IPS-15b (cell line): ENCODE measurements around the gene SAMD9L.

ENCODE experiments used
- H3K27me3 ChIP-seq: one replicate; pipeline ENCODE4 v1.6.1; 2013; ENCODE audit warnings: low read length; ENCODE audit not compliant: control insufficient read depth, insufficient read depth
- H3K36me3 ChIP-seq: one replicate; pipeline ENCODE4 v1.6.1; 2013; ENCODE audit warnings: low read length; ENCODE audit not compliant: control insufficient read depth, insufficient read depth
- H3K4me1 ChIP-seq: one replicate; pipeline ENCODE4 v1.6.1; 2013; ENCODE audit warnings: mild to moderate bottlenecking, low read length; ENCODE audit not compliant: control insufficient read depth, insufficient read depth
- H3K4me3 ChIP-seq: one replicate; pipeline ENCODE4 v1.5.1; 2013; ENCODE audit warnings: low read depth, low read length
- H3K9ac ChIP-seq: one replicate; pipeline ENCODE4 v1.6.1; 2013; ENCODE audit warnings: low read depth, mild to moderate bottlenecking, low read length
- H3K9me3 ChIP-seq: one replicate; pipeline ENCODE4 v1.6.1; 2013; ENCODE audit warnings: mild to moderate bottlenecking, low read length; ENCODE audit not compliant: control insufficient read depth, insufficient read depth

SAMD9L gene

GRCh38 chr7:93148144-93148543 lies at the start of gene SAMD9L:
TSS of gene SAMD9L (minus strand) at chr7:93148385. CDS start at chr7:93135971, 12,414 bp downstream.
- Histone ChIP-seq H3K36me3 (no peaks in the 10 kb centered on the region), H3K9ac (no peak within 1 kb of the TSS), H3K4me3 (no peak within 1 kb of the TSS)

GRCh38 chr7:93196336-93196735 lies 48.2 kb upstream of the SAMD9L start:
- Histone ChIP-seq H3K9me3 (no peaks in the 10 kb centered on the region), H3K36me3 (no peaks in the 10 kb centered on the region)

More at GRCh38 chr7:93148144-93148543, at the start of gene SAMD9L:
- H3K4me1 ChIP-seq, result no peaks in the 10 kb centered on the region
- H3K9me3 ChIP-seq, result no peaks in the 10 kb centered on the region
- no peaks in the 10 kb centered on the region for H3K27me3 ChIP-seq

GRCh38 chr7:93194386-93194785 lies 46.2 kb upstream of the SAMD9L start:
- H3K4me3 ChIP-seq, result no peak overlapping the region
- H3K9ac ChIP-seq, result no peak overlapping the region
- no peaks in the 10 kb centered on the region for H3K4me1 ChIP-seq
- H3K27me3 ChIP-seq, result no peaks in the 10 kb centered on the region
- no peaks in the 10 kb centered on the region for H3K9me3 ChIP-seq
- no peaks in the 10 kb centered on the region for H3K36me3 ChIP-seq

More at GRCh38 chr7:93196336-93196735, 48.2 kb upstream of the SAMD9L start:
- Histone ChIP-seq H3K27me3 (no peaks in the 10 kb centered on the region), H3K4me3 (no peak overlapping the region), H3K9ac (no peak overlapping the region), H3K4me1 (no peaks in the 10 kb centered on the region)

- Histone ChIP-seq H3K4me1 (no peaks in the 10 kb centered on the region), H3K9me3 (no peaks in the 10 kb centered on the region), H3K27me3 (no peaks in the 10 kb centered on the region), H3K9ac (no peak overlapping the region), H3K4me3 (no peak overlapping the region), H3K36me3 (no peaks in the 10 kb centered on the region)
Measured at GRCh38 chr7:93188870-93189634, 40.9 kb upstream of the SAMD9L start.

- Histone ChIP-seq H3K9me3 (no peaks in the 10 kb centered on the region), H3K36me3 (no peaks in the 10 kb centered on the region), H3K4me1 (no peaks in the 10 kb centered on the region), H3K9ac (no peak overlapping the region), H3K4me3 (no peak overlapping the region), H3K27me3 (no peaks in the 10 kb centered on the region)
Measured at GRCh38 chr7:93185303-93186027, 37.3 kb upstream of the SAMD9L start.

- no peaks in the 10 kb centered on the region for H3K36me3 ChIP-seq
- no peaks in the 10 kb centered on the region for H3K27me3 ChIP-seq
- no peaks in the 10 kb centered on the region for H3K9me3 ChIP-seq
- H3K4me3 ChIP-seq, result no peak overlapping the region
- no peaks in the 10 kb centered on the region for H3K4me1 ChIP-seq
- H3K9ac ChIP-seq, result no peak overlapping the region
Measured at GRCh38 chr7:93179173-93179572, 31.0 kb upstream of the SAMD9L start.

- Histone ChIP-seq H3K4me1 (no peaks in the 10 kb centered on the region), H3K36me3 (no peaks in the 10 kb centered on the region), H3K9me3 (no peaks in the 10 kb centered on the region), H3K4me3 (no peak overlapping the region), H3K27me3 (no peaks in the 10 kb centered on the region), H3K9ac (no peak overlapping the region)
Measured at GRCh38 chr7:93178213-93178612, 30.0 kb upstream of the SAMD9L start.

GRCh38 chr7:93176992-93177580 lies 28.9 kb upstream of the SAMD9L start:
- Histone ChIP-seq H3K4me1 (no peaks in the 10 kb centered on the region), H3K27me3 (no peaks in the 10 kb centered on the region), H3K9ac (no peak overlapping the region), H3K9me3 (peaks cover 2% of the 10 kb centered on the region), H3K4me3 (no peak overlapping the region), H3K36me3 (no peaks in the 10 kb centered on the region)

- no peaks in the 10 kb centered on the region for H3K27me3 ChIP-seq
- H3K36me3 ChIP-seq, result no peaks in the 10 kb centered on the region
- no peak overlapping the region for H3K9ac ChIP-seq
- peaks cover 6% of the 10 kb centered on the region for H3K9me3 ChIP-seq
- no peak overlapping the region for H3K4me3 ChIP-seq
- H3K4me1 ChIP-seq, result no peaks in the 10 kb centered on the region
Measured at GRCh38 chr7:93175219-93175618, 27.0 kb upstream of the SAMD9L start.

- Histone ChIP-seq H3K4me3 (no peak overlapping the region), H3K9me3 (peaks cover 6% of the 10 kb centered on the region), H3K9ac (no peak overlapping the region)
Measured at GRCh38 chr7:93172683-93173082, 24.5 kb upstream of the SAMD9L start.

GRCh38 chr7:93171606-93172226 lies 23.5 kb upstream of the SAMD9L start:
- H3K36me3 ChIP-seq, result no peaks in the 10 kb centered on the region
- H3K4me1 ChIP-seq, result no peaks in the 10 kb centered on the region
- peaks cover 6% of the 10 kb centered on the region for H3K9me3 ChIP-seq
- H3K9ac ChIP-seq, result no peak overlapping the region
- H3K27me3 ChIP-seq, result no peaks in the 10 kb centered on the region
- no peak overlapping the region for H3K4me3 ChIP-seq

More at GRCh38 chr7:93172683-93173082, 24.5 kb upstream of the SAMD9L start:
- Histone ChIP-seq H3K27me3 (no peaks in the 10 kb centered on the region), H3K4me1 (no peaks in the 10 kb centered on the region), H3K36me3 (no peaks in the 10 kb centered on the region)
